SK-N-SH treated with all-trans-retinoic acid at 6 μM for 48 hours (cell line): Measurements from ENCODE around the gene MXRA7.

Experiments used
- ATAC-seq: fragments of 200-7000 bp; cut with Tn5 transposase; 3 replicates; pipeline ENCODE4 v1.9.1; 2020; ENCODE audit warnings: mild to moderate bottlenecking, moderate library complexity
- ARNTL ChIP-seq: fragments of 450-650 bp; formaldehyde crosslinking; IDR thresholded peaks from 2 replicates; pipeline ENCODE4 v1.5.0; 2020; ENCODE audit warnings: low read depth, mild to moderate bottlenecking, moderate library complexity, borderline replicate concordance
- BACH2 ChIP-seq: fragments of 250-450 bp; sonication (Bioruptor Pico); IDR thresholded peaks from 2 replicates; pipeline ENCODE4 v1.9.0; 2021; ENCODE audit warnings: mild to moderate bottlenecking, borderline replicate concordance
- CREB5 ChIP-seq: fragments of 250-450 bp; sonication (Bioruptor Pico); IDR thresholded peaks from 2 replicates; pipeline ENCODE4 v1.5.1; 2020; ENCODE audit warnings: low read depth, mild to moderate bottlenecking, moderate library complexity
- CSDC2 ChIP-seq: fragments of 250-450 bp; sonication (Bioruptor Pico); IDR thresholded peaks from 2 replicates; pipeline ENCODE4 v1.5.0; 2020; ENCODE audit warnings: mild to moderate bottlenecking, moderate library complexity
- CSRNP3 ChIP-seq: fragments of 250-450 bp; sonication (Bioruptor Pico); IDR thresholded peaks from 2 replicates; pipeline ENCODE4 v1.5.1; 2021; ENCODE audit warnings: mild to moderate bottlenecking, moderate library complexity
- ESRRG ChIP-seq: fragments of 250-450 bp; sonication (Bioruptor Pico); IDR thresholded peaks from 2 replicates; pipeline ENCODE4 v1.6.1; 2021; ENCODE audit warnings: mild to moderate bottlenecking
- GLIS3 ChIP-seq: fragments of 250-450 bp; sonication (Bioruptor Pico); IDR thresholded peaks from 2 replicates; pipeline ENCODE4 v1.5.0; 2020; ENCODE audit warnings: mild to moderate bottlenecking, moderate library complexity
- ISL1 ChIP-seq: fragments of 250-450 bp; sonication (Bioruptor Pico); IDR thresholded peaks from 2 replicates; pipeline ENCODE4 v2.1.2; 2022; ENCODE audit warnings: mild to moderate bottlenecking, moderate library complexity
- OSR1 ChIP-seq: fragments of 250-450 bp; sonication (Bioruptor Pico); IDR thresholded peaks from 2 replicates; pipeline ENCODE4 v1.8.0; 2022; ENCODE audit warnings: moderate library complexity, mild to moderate bottlenecking, inconsistent platforms
- PATZ1 ChIP-seq: fragments of 250-450 bp; sonication (Bioruptor Pico); IDR thresholded peaks from 2 replicates; pipeline ENCODE4 v1.8.0; 2020; ENCODE audit warnings: mild to moderate bottlenecking, moderate library complexity, borderline replicate concordance
- POU6F1 ChIP-seq: fragments of 250-450 bp; sonication (Bioruptor Pico); IDR thresholded peaks from 2 replicates; pipeline ENCODE4 v1.8.0; 2021; ENCODE audit warnings: low read depth, mild to moderate bottlenecking, moderate library complexity, borderline replicate concordance
- PPARA ChIP-seq: fragments of 250-450 bp; sonication (Bioruptor Pico); IDR thresholded peaks from 2 replicates; pipeline ENCODE4 v1.5.0; 2020; ENCODE audit warnings: mild to moderate bottlenecking, borderline replicate concordance
- RARB ChIP-seq: fragments of 250-450 bp; sonication (Bioruptor Pico); IDR thresholded peaks from 2 replicates; pipeline ENCODE4 v1.8.0; 2021; ENCODE audit warnings: mild to moderate bottlenecking, moderate library complexity
- SNAI2 ChIP-seq: fragments of 250-450 bp; sonication (Bioruptor Pico); IDR thresholded peaks from 2 replicates; pipeline ENCODE4 v1.5.0; 2020; ENCODE audit warnings: mild to moderate bottlenecking, moderate library complexity
- TCF4 ChIP-seq: fragments of 250-450 bp; sonication (Bioruptor Pico); IDR thresholded peaks from 2 replicates; pipeline ENCODE4 v1.8.0; 2021; ENCODE audit warnings: mild to moderate bottlenecking, moderate library complexity, borderline replicate concordance
- TOX ChIP-seq: fragments of 250-450 bp; sonication (Bioruptor Pico); IDR thresholded peaks from 2 replicates; pipeline ENCODE4 v1.8.0; 2021; ENCODE audit warnings: mild to moderate bottlenecking, moderate library complexity, borderline replicate concordance
- TSHZ2 ChIP-seq: fragments of 250-450 bp; sonication (Bioruptor Pico); IDR thresholded peaks from 2 replicates; pipeline ENCODE4 v1.5.0; 2020; ENCODE audit warnings: mild to moderate bottlenecking, moderate library complexity
- ZC3H10 ChIP-seq: fragments of 250-450 bp; sonication (Bioruptor Pico); IDR thresholded peaks from 2 replicates; pipeline ENCODE4 v1.5.1; 2021; ENCODE audit warnings: mild to moderate bottlenecking, moderate library complexity
- ZFP3 ChIP-seq: fragments of 250-450 bp; sonication (Bioruptor Pico); IDR thresholded peaks from 2 replicates; pipeline ENCODE4 v1.5.0; 2020; ENCODE audit warnings: mild to moderate bottlenecking, moderate library complexity
- ZFP30 ChIP-seq: fragments of 450-650 bp; formaldehyde crosslinking; IDR thresholded peaks from 2 replicates; pipeline ENCODE4 v1.5.0; 2022; ENCODE audit warnings: mild to moderate bottlenecking, moderate library complexity
- ZNF565 ChIP-seq: fragments of 450-650 bp; formaldehyde crosslinking; conservative IDR thresholded peaks from 2 replicates; pipeline ENCODE4 v1.5.0; 2020; ENCODE audit warnings: low read depth, mild to moderate bottlenecking, moderate library complexity
- ZNF70 ChIP-seq: fragments of 450-650 bp; formaldehyde crosslinking; IDR thresholded peaks from 2 replicates; pipeline ENCODE4 v1.5.0; 2020; ENCODE audit warnings: mild to moderate bottlenecking, moderate library complexity
- ZNF8 ChIP-seq: fragments of 450-650 bp; formaldehyde crosslinking; IDR thresholded peaks from 2 replicates; pipeline ENCODE4 v1.5.0; 2020; ENCODE audit warnings: mild to moderate bottlenecking, moderate library complexity

MXRA7 gene

GRCh38 chr17:76737676-76738467, 27.1 kb upstream of the MXRA7 start, which contains the start of gene MFSD11:
TSS of gene MFSD11 (plus strand) at chr17:76738119. CDS start at chr17:76738353, 234 bp downstream.
- no peak for TF ChIP-seq CSRNP3 (CRISPR knock-in tag)
- TF ChIP-seq ZFP3, result 0 out of 2 replicates have a peak, but pooled peaks have one; percentile 46
- no peak for TF ChIP-seq ZNF565 (CRISPR knock-in tag)
- TF ChIP-seq RARB (CRISPR knock-in tag), result no peak
- no peak for TF ChIP-seq OSR1 (CRISPR knock-in tag)
- TF ChIP-seq, all 23 proteins: peak for 1
- ATAC-seq, result peak; percentile 83

- ATAC-seq, result peak; percentile 75
- TF ChIP-seq POU6F1 (CRISPR knock-in tag) (0 out of 2 replicates have a peak, but pooled peaks have one; percentile 28), SNAI2 (CRISPR knock-in tag) (no peak), ZFP3 (0 out of 2 replicates have a peak, but pooled peaks have one; percentile 16), OSR1 (CRISPR knock-in tag) (no peak), TOX (no peak), TCF4 (no peak; the same call in 1 of the 2 replicates), CSDC2 (CRISPR knock-in tag) (no peak), ZNF565 (CRISPR knock-in tag) (no peak; the same call in 1 of the 2 replicates), CSRNP3 (CRISPR knock-in tag) (no peak), ISL1 (CRISPR knock-in tag) (no peak), GLIS3 (CRISPR knock-in tag) (peak; percentile 85), ESRRG (CRISPR knock-in tag) (peak; percentile 72; the same call in 1 of the 2 replicates), ZNF70 (CRISPR knock-in tag) (peak; percentile 78), ZC3H10 (CRISPR knock-in tag) (no peak), ZNF8 (CRISPR knock-in tag) (no peak), PPARA (CRISPR knock-in tag) (no peak), TSHZ2 (CRISPR knock-in tag) (no peak), BACH2 (CRISPR knock-in tag) (no peak; the same call in 1 of the 2 replicates), PATZ1 (no peak), ARNTL (no peak), ZFP30 (CRISPR knock-in tag) (0 out of 2 replicates have a peak, but pooled peaks have one; percentile 26), CREB5 (CRISPR knock-in tag) (no peak), RARB (CRISPR knock-in tag) (no peak)
Observed at GRCh38 chr17:76737082-76737675, 26.4 kb upstream of the MXRA7 start, which contains the start of gene SRSF2. TSS of gene SRSF2 (minus strand) at chr17:76737331. CDS start at chr17:76737160, 171 bp downstream.
